Measurements from ENCODE around the gene MYRF. TPM values are rescaled to one million over a fixed set of nuclear protein-coding genes. Genes with fewer than 3 reads are reported as not detected.

The MYRF gene
- total RNA-seq, 1 donor from 2014 or later = 1.9 TPM

- H3K9me3 Mint-ChIP-seq = no peaks in the 10 kb centered on the region
- TF ChIP-seq CTCF (IDR thresholded peaks at IDR 0.05) = no peak
Measured at GRCh38 chr11:61832754-61833153, 80.3 kb downstream of the MYRF start.

GRCh38 chr11:61833471-61833870 lies 81.0 kb downstream of the MYRF start:
- H3K4me3 ChIP-seq = no peak overlapping the region
- H2AFZ ChIP-seq (replicated peaks) = no peak overlapping the region
- H3K27ac ChIP-seq = no peak overlapping the region
- peaks cover 35% of the 10 kb centered on the region for H3K4me1 ChIP-seq
- peaks cover 23% of the 10 kb centered on the region for H3F3A ChIP-seq (ENCODE audit: low read depth)
- H3K27ac Mint-ChIP-seq = no peak overlapping the region
- H3K36me3 ChIP-seq = no peaks in the 10 kb centered on the region
- H3K27me3 Mint-ChIP-seq (ENCODE audit: insufficient read depth, low read depth) = peaks cover 2% of the 10 kb centered on the region
- TF ChIP-seq EZH2phosphoT487 (IDR thresholded peaks at IDR 0.05) = no peak
- TF ChIP-seq EZH2 (IDR thresholded peaks at IDR 0.05) = no peak
- TF ChIP-seq CTCF (IDR thresholded peaks at IDR 0.05) = no peak
- no peak for DNase-seq (ENCODE audit: low spot score)
- peak overlapping the region; percentile 76 for H3K4me3 Mint-ChIP-seq
- peaks cover 23% of the 10 kb centered on the region for H3K36me3 Mint-ChIP-seq
- H3K4me2 ChIP-seq = peak overlapping the region; percentile 5
- H3K27me3 ChIP-seq = no peaks in the 10 kb centered on the region
- no peak overlapping the region for H3K9ac ChIP-seq
- H3K9me3 Mint-ChIP-seq = no peaks in the 10 kb centered on the region
- H3K4me1 Mint-ChIP-seq = peaks cover 56% of the 10 kb centered on the region
- H3K9me3 ChIP-seq (ENCODE audit: low read depth) = no peaks in the 10 kb centered on the region
- peaks cover 100% of the 10 kb centered on the region for H3K79me2 ChIP-seq (ENCODE audit: low read depth)
- H4K20me1 ChIP-seq (ENCODE audit: low read depth) = peaks cover 96% of the 10 kb centered on the region

More at GRCh38 chr11:61832754-61833153, 80.3 kb downstream of the MYRF start:
- H2AFZ ChIP-seq (replicated peaks) = no peak overlapping the region
- H3K27ac ChIP-seq = no peak overlapping the region
- peak overlapping the region; percentile 95 for H3K4me2 ChIP-seq
- H3K4me3 Mint-ChIP-seq = peak overlapping the region; percentile 76
- DNase-seq (ENCODE audit: low spot score) = no peak
- peaks cover 23% of the 10 kb centered on the region for H3K36me3 Mint-ChIP-seq
- no peaks in the 10 kb centered on the region for H3K36me3 ChIP-seq
- H4K20me1 ChIP-seq (ENCODE audit: low read depth) = peaks cover 89% of the 10 kb centered on the region
- H3K79me2 ChIP-seq (ENCODE audit: low read depth) = peaks cover 97% of the 10 kb centered on the region
- H3K9me3 ChIP-seq (ENCODE audit: low read depth) = no peaks in the 10 kb centered on the region
- H3K9ac ChIP-seq = no peak overlapping the region
- peaks cover 30% of the 10 kb centered on the region for H3F3A ChIP-seq (ENCODE audit: low read depth)
- H3K4me3 ChIP-seq = no peak overlapping the region
- H3K4me1 ChIP-seq = peaks cover 35% of the 10 kb centered on the region
- no peaks in the 10 kb centered on the region for H3K27me3 ChIP-seq
- H3K4me1 Mint-ChIP-seq = peaks cover 56% of the 10 kb centered on the region
- H3K27me3 Mint-ChIP-seq (ENCODE audit: insufficient read depth, low read depth) = peaks cover 3% of the 10 kb centered on the region
- H3K27ac Mint-ChIP-seq = no peak overlapping the region

DNA sequence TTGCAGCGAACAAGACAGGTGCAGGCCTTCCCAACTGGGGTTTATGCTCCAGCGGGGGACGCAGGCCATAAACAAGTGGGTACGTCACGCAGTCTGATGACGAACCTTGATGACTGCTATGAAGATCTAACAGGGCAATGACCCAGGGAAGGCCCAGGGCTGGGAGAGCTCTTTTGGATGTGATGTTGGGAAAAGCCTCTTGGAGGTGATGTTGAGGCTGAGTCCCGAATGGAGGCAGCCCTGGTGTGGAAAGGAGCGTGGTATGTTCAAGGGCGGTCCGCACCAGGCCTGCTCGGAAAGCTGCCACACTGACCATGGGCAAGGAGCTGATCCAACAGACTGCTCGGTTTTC lies 81.5 kb downstream of the MYRF start:
- H3F3A ChIP-seq (ENCODE audit: low read depth) = peaks cover 19% of the 10 kb centered on the region
- peak overlapping the region; percentile 19 for H3K4me2 ChIP-seq
- no peak for TF ChIP-seq EZH2phosphoT487 (IDR thresholded peaks at IDR 0.05)
- TF ChIP-seq CTCF (IDR thresholded peaks at IDR 0.05) = no peak
- no peak for TF ChIP-seq EZH2 (IDR thresholded peaks at IDR 0.05)
- H3K27me3 ChIP-seq = no peaks in the 10 kb centered on the region
- H4K20me1 ChIP-seq (ENCODE audit: low read depth) = peaks cover 100% of the 10 kb centered on the region
- peaks cover 35% of the 10 kb centered on the region for H3K4me1 ChIP-seq
- Mint-ChIP-seq H3K4me3 (peak overlapping the region; percentile 76), H3K9me3 (no peaks in the 10 kb centered on the region), H3K36me3 (peaks cover 28% of the 10 kb centered on the region), H3K27ac (peak overlapping the region; percentile 93), H3K27me3 (ENCODE audit: insufficient read depth, low read depth) (no peaks in the 10 kb centered on the region), H3K4me1 (peaks cover 56% of the 10 kb centered on the region)
- H2AFZ ChIP-seq (replicated peaks) = no peak overlapping the region
- peak overlapping the region; percentile 55 for H3K27ac ChIP-seq
- no peak for DNase-seq (ENCODE audit: low spot score)
- H3K4me3 ChIP-seq = no peak overlapping the region
- H3K9me3 ChIP-seq (ENCODE audit: low read depth) = no peaks in the 10 kb centered on the region
- H3K79me2 ChIP-seq (ENCODE audit: low read depth) = peaks cover 98% of the 10 kb centered on the region
- no peak overlapping the region for H3K9ac ChIP-seq
- no peaks in the 10 kb centered on the region for H3K36me3 ChIP-seq

Data from neural progenitor cell (in vitro differentiated cells).